ENCODE results near the gene PTPN1. TPM values are rescaled to one million over a fixed set of nuclear protein-coding genes. Genes with fewer than 3 reads are reported as not detected.
A peak's percentile ranks its signal among the peaks of the same experiment; 100 is the strongest.

PTPN1 gene
- total RNA-seq, 1 donor from 2014 or later = 78.2 TPM

- intact Hi-C loops (cut with DNase I) = no loop called here
- H3K4me3 ChIP-seq = no peak overlapping the region
- no peaks in the 10 kb centered on the region for H3K9me3 ChIP-seq
- ATAC-seq (no peak), DNase-seq (no peak)
- H3K27ac ChIP-seq = no peak overlapping the region
- TF ChIP-seq, protein P1, sequence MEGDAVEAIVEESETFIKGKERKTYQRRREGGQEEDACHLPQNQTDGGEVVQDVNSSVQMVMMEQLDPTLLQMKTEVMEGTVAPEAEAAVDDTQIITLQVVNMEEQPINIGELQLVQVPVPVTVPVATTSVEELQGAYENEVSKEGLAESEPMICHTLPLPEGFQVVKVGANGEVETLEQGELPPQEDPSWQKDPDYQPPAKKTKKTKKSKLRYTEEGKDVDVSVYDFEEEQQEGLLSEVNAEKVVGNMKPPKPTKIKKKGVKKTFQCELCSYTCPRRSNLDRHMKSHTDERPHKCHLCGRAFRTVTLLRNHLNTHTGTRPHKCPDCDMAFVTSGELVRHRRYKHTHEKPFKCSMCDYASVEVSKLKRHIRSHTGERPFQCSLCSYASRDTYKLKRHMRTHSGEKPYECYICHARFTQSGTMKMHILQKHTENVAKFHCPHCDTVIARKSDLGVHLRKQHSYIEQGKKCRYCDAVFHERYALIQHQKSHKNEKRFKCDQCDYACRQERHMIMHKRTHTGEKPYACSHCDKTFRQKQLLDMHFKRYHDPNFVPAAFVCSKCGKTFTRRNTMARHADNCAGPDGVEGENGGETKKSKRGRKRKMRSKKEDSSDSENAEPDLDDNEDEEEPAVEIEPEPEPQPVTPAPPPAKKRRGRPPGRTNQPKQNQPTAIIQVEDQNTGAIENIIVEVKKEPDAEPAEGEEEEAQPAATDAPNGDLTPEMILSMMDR (IDR thresholded peaks at IDR 0.05) = no peak
- H3K36me3 ChIP-seq = peaks cover 6% of the 10 kb centered on the region
- no peaks in the 10 kb centered on the region for H3K27me3 ChIP-seq (ENCODE audit: low read depth)
- H3K4me1 ChIP-seq = peaks cover 28% of the 10 kb centered on the region
These were observed 84.0 kb downstream of the PTPN1 start for GRCh38 chr20:50594231-50594590.

- Histone ChIP-seq H3K36me3 (no peaks in the 10 kb centered on the region), H3K4me3 (no peak overlapping the region), H3K9me3 (no peaks in the 10 kb centered on the region), H3K4me1 (peaks cover 28% of the 10 kb centered on the region), H3K27me3 (ENCODE audit: low read depth) (no peaks in the 10 kb centered on the region), H3K27ac (no peak overlapping the region)
- TF ChIP-seq, protein P1 (IDR thresholded peaks at IDR 0.05) = no peak
- no peak for DNase-seq
- peak; percentile 4 to 12 for ATAC-seq
- intact Hi-C loops (cut with DNase I) = no loop called here
These were observed 84.6 kb downstream of the PTPN1 start for GRCh38 chr20:50594591-50595432.

DNA sequence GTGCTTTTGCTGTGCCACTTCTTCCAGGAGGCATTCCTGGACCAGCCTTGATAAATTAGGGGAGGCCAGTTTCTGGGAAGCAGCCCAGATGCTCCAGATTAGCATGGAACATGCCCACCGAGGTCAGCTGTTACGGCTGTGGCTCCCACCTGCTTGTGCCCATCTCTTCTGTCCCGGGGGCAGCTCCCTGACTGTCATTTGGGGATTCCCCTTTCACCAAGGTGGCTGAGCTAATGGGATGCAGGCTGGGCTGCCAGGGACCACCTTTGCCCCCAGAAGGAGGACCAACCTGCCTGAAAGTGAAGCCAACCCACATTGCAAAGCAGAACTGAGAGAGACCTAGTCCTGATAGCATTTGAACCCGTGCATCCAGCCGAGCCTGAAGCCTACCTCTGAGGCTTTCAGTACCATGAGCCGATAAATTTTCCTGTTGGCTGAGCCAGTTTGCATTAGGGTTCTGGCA, 85.3 kb downstream of the PTPN1 start:
- TF ChIP-seq, protein P1 (IDR thresholded peaks at IDR 0.05) = no peak
- ATAC-seq (no peak), DNase-seq (no peak)
- no peaks in the 10 kb centered on the region for H3K27me3 ChIP-seq (ENCODE audit: low read depth)
- no peak overlapping the region for H3K27ac ChIP-seq
- no peaks in the 10 kb centered on the region for H3K9me3 ChIP-seq
- H3K4me3 ChIP-seq = no peak overlapping the region
- intact Hi-C loops (cut with DNase I) = no loop called here
- peaks cover 28% of the 10 kb centered on the region for H3K4me1 ChIP-seq
- H3K36me3 ChIP-seq = no peaks in the 10 kb centered on the region

GRCh38 chr20:50595988-50596693, 86.0 kb downstream of the PTPN1 start:
- TF ChIP-seq, protein P1 (IDR thresholded peaks at IDR 0.05) = no peak
- ATAC-seq (peak; percentile 11 to 18), DNase-seq (no peak)
- intact Hi-C loops (cut with DNase I) = no loop called here
- no peaks in the 10 kb centered on the region for H3K36me3 ChIP-seq
- no peaks in the 10 kb centered on the region for H3K9me3 ChIP-seq
- H3K4me1 ChIP-seq = peaks cover 28% of the 10 kb centered on the region
- H3K27me3 ChIP-seq (ENCODE audit: low read depth) = no peaks in the 10 kb centered on the region
- H3K4me3 ChIP-seq = no peak overlapping the region
- no peak overlapping the region for H3K27ac ChIP-seq

- no peaks in the 10 kb centered on the region for H3K27me3 ChIP-seq (ENCODE audit: low read depth)
- H3K36me3 ChIP-seq = no peaks in the 10 kb centered on the region
- no peak overlapping the region for H3K4me3 ChIP-seq
- H3K27ac ChIP-seq = no peak overlapping the region
- H3K4me1 ChIP-seq = peaks cover 25% of the 10 kb centered on the region
- ATAC-seq = no peak
- TF ChIP-seq, protein P1 (IDR thresholded peaks at IDR 0.05) = no peak
- intact Hi-C loops (cut with DNase I) = no loop called here
- DNase-seq = no peak
- H3K9me3 ChIP-seq = no peaks in the 10 kb centered on the region
These were observed 86.5 kb downstream of the PTPN1 start for GRCh38 chr20:50596694-50597021.
